Endothelial cell of umbilical vein (primary cell): Measurements from ENCODE around the gene ALOXE3. TPM values are rescaled to one million over a fixed set of nuclear protein-coding genes. Genes with fewer than 3 reads are reported as not detected.

Experiments used
- BruUV-seq: library from RNA; stranded (reverse); fragments of 400-500 nt; replicated peaks from 2 replicates; lab custom pipeline; 2021; lab: Mats Ljungman, UMichigan
- CTCF ChIA-PET: fragments of 300-600, 350-600 bp; sonication (Branson Sonifier 250); formaldehyde crosslinking; loops from one replicate; lab custom pipeline; 2021; ENCODE audit warnings: antibody characterized with exemption, inconsistent platforms; lab: Charles Lee
- POLR2A ChIA-PET: fragments of 300-600, 350-600 bp; sonication (Branson Sonifier 250); formaldehyde crosslinking; loops from one replicate; lab custom pipeline; 2021; ENCODE audit warnings: antibody characterized with exemption, inconsistent platforms; lab: Charles Lee
- DNase-seq: peaks from one replicate; pipeline ENCODE4 v3.0.0-alpha.2; 2011; ENCODE audit warnings: low read depth, low spot score
- FAIRE-seq: peaks from 2 replicates; lab custom pipeline; 2011; peaks lifted over from hg19 to GRCh38; lab: Jason Lieb, UNC
- H2AFZ ChIP-seq: 2 replicates; pipeline ENCODE4 v1.6.0; 2012; ENCODE audit warnings: low read depth, low read length, control low read depth, inconsistent platforms
- H3K27ac ChIP-seq: 2 replicates; pipeline ENCODE4 v1.5.1; 2011; ENCODE audit warnings: low read depth, mild to moderate bottlenecking, control low read depth, low read length, moderate library complexity; ENCODE audit not compliant: insufficient read depth
- H3K27me3 ChIP-seq, 2 experiments: 2 replicates each; pipeline versions ENCODE4 v1.6.0 to v1.6.1; 2011; ENCODE audit warnings: low read length in 2 of 2, mixed read lengths in 1 of 2; ENCODE audit not compliant: control insufficient read depth in 2 of 2, insufficient read depth in 2 of 2
- H3K36me3 ChIP-seq, 2 experiments: 2 replicates in 1 of 2; 3 replicates in 1 of 2; pipeline ENCODE4 v1.5.1; 2011; ENCODE audit warnings: low read length in 2 of 2, mild to moderate bottlenecking in 1 of 2, moderate library complexity in 1 of 2; ENCODE audit not compliant: control insufficient read depth in 2 of 2, insufficient read depth in 2 of 2; ENCODE audit errors: extremely low read depth in 1 of 2
- H3K4me1 ChIP-seq: 3 replicates; pipeline ENCODE4 v1.5.1; 2011; ENCODE audit warnings: mild to moderate bottlenecking, low read length; ENCODE audit not compliant: control insufficient read depth, insufficient read depth; ENCODE audit errors: extremely low read depth
- H3K4me2 ChIP-seq: 2 replicates; pipeline ENCODE4 v1.6.1; 2011; ENCODE audit warnings: low read length, control low read depth, mixed read lengths; ENCODE audit not compliant: insufficient read depth
- H3K4me3 ChIP-seq, 3 experiments: fragments of 200-600 bp in 1 of 3; sonication (generic), shearing (Covaris generic) in 1 of 3; replicated peaks in 1 of 3; 2 replicates each; pipeline ENCODE4 v1.5.1; 2011 to 2016; ENCODE audit warnings: control low read depth in 3 of 3, low read length in 3 of 3, mild to moderate bottlenecking in 2 of 3, inconsistent platforms in 1 of 3, low read depth in 1 of 3, moderate library complexity in 1 of 3; ENCODE audit not compliant: insufficient read depth in 1 of 3
- H3K79me2 ChIP-seq: 2 replicates; pipeline ENCODE4 v1.6.0; 2012; ENCODE audit warnings: low read length, inconsistent platforms; ENCODE audit not compliant: control insufficient read depth, insufficient read depth
- H3K9ac ChIP-seq: replicated peaks from 2 replicates; pipeline ENCODE3; 2011; ENCODE audit warnings: low read length, control low read depth; ENCODE audit not compliant: insufficient read depth; ENCODE audit errors: extremely low read depth
- H3K9me1 ChIP-seq: replicated peaks from 3 replicates; pipeline ENCODE4 v1.6.0; 2011; ENCODE audit warnings: mild to moderate bottlenecking, low read length; ENCODE audit not compliant: control insufficient read depth, insufficient read depth; ENCODE audit errors: extremely low read depth
- H3K9me3 ChIP-seq: replicated peaks from 2 replicates; pipeline ENCODE4 v1.5.1; 2012; ENCODE audit warnings: low read length, inconsistent platforms; ENCODE audit not compliant: control insufficient read depth, insufficient read depth
- H4K20me1 ChIP-seq: replicated peaks from 2 replicates; pipeline ENCODE3; 2011; ENCODE audit warnings: mild to moderate bottlenecking, low read length; ENCODE audit not compliant: control insufficient read depth, insufficient read depth; ENCODE audit errors: extremely low read depth
- CTCF ChIP-seq, 2 donors: IDR thresholded peaks; 1 replicate in 1 of 2; 2 replicates in 1 of 2; pipeline ENCODE4 v1.5.1; 2011; ENCODE audit warnings: low read length in 2 of 2, mild to moderate bottlenecking in 2 of 2, moderate library complexity in 2 of 2, control low read depth in 1 of 2, inconsistent platforms in 1 of 2, low read depth in 1 of 2; ENCODE audit not compliant: insufficient read depth in 1 of 2; ENCODE audit errors: extremely low read depth in 1 of 2
- EZH2 ChIP-seq: IDR thresholded peaks from 2 replicates; pipeline ENCODE4 v1.6.1; 2012; ENCODE audit warnings: borderline replicate concordance, low read depth, mild to moderate bottlenecking, moderate library complexity, low read length, inconsistent platforms; ENCODE audit not compliant: severe bottlenecking
- FOS ChIP-seq: IDR thresholded peaks from 2 replicates; pipeline ENCODE4 v1.6.1; 2011; ENCODE audit warnings: mild to moderate bottlenecking, low read length, moderate library complexity, borderline replicate concordance; ENCODE audit not compliant: insufficient read depth
- GATA2 ChIP-seq: IDR thresholded peaks from 2 replicates; pipeline ENCODE4 v1.7.0; 2011; ENCODE audit warnings: low read depth, mild to moderate bottlenecking, moderate library complexity, mixed read lengths, low read length; ENCODE audit not compliant: insufficient read length, insufficient read depth
- JUN ChIP-seq: IDR thresholded peaks from 2 replicates; pipeline ENCODE4 v1.6.1; 2011; ENCODE audit warnings: borderline replicate concordance, low read depth; ENCODE audit not compliant: insufficient read length, insufficient read depth
- MAX ChIP-seq: IDR thresholded peaks from 2 replicates; pipeline ENCODE4 v1.6.1; 2011; ENCODE audit not compliant: insufficient read depth, insufficient read length
- MYC ChIP-seq: IDR thresholded peaks from one replicate; pipeline ENCODE4 v1.6.1; 2011; ENCODE audit warnings: mild to moderate bottlenecking, low read depth, low read length
- POLR2A ChIP-seq: IDR thresholded peaks from 2 replicates; pipeline ENCODE4 v1.6.1; 2012; ENCODE audit warnings: low read depth, mild to moderate bottlenecking, control low read depth, low read length
- POLR2AphosphoS5 ChIP-seq: IDR thresholded peaks from 2 replicates; pipeline ENCODE4 v1.6.1; 2012; ENCODE audit warnings: low read depth, mild to moderate bottlenecking, control low read depth, low read length, moderate library complexity; ENCODE audit not compliant: insufficient read depth
- dilution Hi-C: fragments of 300-500 bp; cut with MboI; formaldehyde crosslinking; loops from one replicate; pipeline ENCODE4 v1.15.0; 2019; ENCODE audit warnings: low sequenced_read_pairs; ENCODE audit not compliant: extremely low pct_ligation_motif_present
- intact Hi-C: fragments of 100-400 bp; cut with micrococcal nuclease; formaldehyde crosslinking; loops from one replicate; pipeline ENCODE4 v1.10.0; 2022
- polyA plus RNA-seq, 4 experiments: library from polyadenylated mRNA; depleted of rRNA in 3 of 4; stranded (reverse) in 3 of 4; unstranded in 1 of 4; fragments of >200 nt; gene quantifications; 2 replicates each; pipeline versions ENCODE4 v1.2.1 to v1.2.3, GENCODE V29; 2011 to 2012; ENCODE audit warnings: missing spikeins in 1 of 4
- total RNA-seq: library from RNA; stranded (reverse); gene quantifications from 2 replicates; pipeline ENCODE4 v1.2.3, GENCODE V29; 2021

Gene ALOXE3
- total and polyA plus RNA-seq, 2 donors (not counting 3 experiments of a cell fraction or from before 2014, with no cell fraction given): 0.01 TPM; not detected in 1

DNA sequence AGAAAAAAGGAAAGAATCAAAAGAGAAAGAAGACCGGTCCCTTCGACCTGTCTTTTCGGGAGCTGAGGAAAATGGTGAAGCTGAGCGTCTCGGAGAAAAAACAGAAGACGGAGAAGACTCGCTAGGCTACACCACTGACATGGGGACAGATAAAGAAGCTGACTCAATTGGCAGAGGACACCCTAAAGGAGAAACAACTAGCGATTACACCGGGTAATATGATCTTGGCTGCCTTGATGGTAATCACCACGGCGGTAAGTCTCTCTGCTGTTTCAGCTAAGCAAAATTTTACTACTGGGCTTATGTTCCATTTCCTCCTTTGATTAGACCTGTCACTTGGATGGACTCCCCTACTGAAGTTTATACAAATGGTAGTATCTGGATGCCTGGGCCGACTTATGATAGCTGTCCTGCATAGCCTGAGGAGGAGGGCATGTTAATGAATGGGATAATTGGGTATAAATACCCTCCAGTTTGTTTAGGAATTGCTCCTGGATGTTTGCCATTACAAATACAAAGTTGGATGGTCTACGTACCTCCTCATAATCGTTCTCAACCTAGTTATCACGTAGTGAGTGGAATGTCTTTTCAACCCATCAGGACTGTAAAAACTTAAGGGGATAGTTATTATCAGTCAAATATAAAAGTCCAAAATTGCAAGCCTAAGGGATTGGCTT is 55.4 kb downstream of the ALOXE3 start:
- POLR2A ChIA-PET: no interaction called here
- H3K4me1 ChIP-seq: peaks cover 8% of the 10 kb centered on the region
- H3K9ac ChIP-seq: no peak overlapping the region
- H3K4me3 ChIP-seq: no peak overlapping the region
- H3K79me2 ChIP-seq: no peaks in the 10 kb centered on the region
- H3K9me1 ChIP-seq: no peaks in the 10 kb centered on the region
- H3K4me2 ChIP-seq: peak overlapping the region; percentile 30
- no peaks in the 10 kb centered on the region for H3K9me3 ChIP-seq
- H2AFZ ChIP-seq: no peak overlapping the region
- H3K27ac ChIP-seq: no peak overlapping the region
- no peaks in the 10 kb centered on the region for H3K36me3 ChIP-seq
- CTCF ChIA-PET: interaction anchor here (0.9 to 11.0 kb wide), 7 partner anchors 12 to 96 kb away, joined by 3 to 191 read pairs (median 47); partner anchors contain the start of gene ALOXE3
- H3K27me3 ChIP-seq: peaks cover 51 to 54% of the 10 kb centered on the region in 2 experiments
- no peak for TF ChIP-seq GATA2
- peak; percentile 81 for TF ChIP-seq EZH2
- BruUV-seq: no TSS peak
- intact Hi-C loops: no loop called here
- H4K20me1 ChIP-seq: no peaks in the 10 kb centered on the region
- peak; percentile 11 for DNase-seq
- no peak for FAIRE-seq
- dilution Hi-C loops: no loop called here

DNA sequence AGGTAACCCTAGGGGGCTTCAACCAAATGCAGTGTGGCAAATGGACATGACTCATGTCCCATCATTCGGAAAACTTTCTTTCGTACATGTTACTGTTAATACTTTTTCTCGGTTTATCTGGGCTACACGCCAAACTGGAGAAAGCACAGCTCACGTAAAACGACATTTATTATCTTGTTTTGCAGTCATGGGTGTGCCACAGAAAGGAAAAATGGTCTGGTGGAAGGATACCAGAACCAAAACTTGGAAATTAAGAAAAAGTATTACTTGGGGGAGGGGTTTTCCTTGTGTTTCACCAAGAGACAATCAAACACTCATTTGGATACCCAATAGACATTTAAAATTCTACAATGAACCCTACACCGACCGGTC is 55.9 kb downstream of the ALOXE3 start:
- Histone ChIP-seq H3K36me3 (no peaks in the 10 kb centered on the region), H4K20me1 (no peaks in the 10 kb centered on the region), H3K27me3 (peaks cover 51 to 54% of the 10 kb centered on the region in 2 experiments), H3K9me3 (no peaks in the 10 kb centered on the region), H2AFZ (no peak overlapping the region), H3K9me1 (no peaks in the 10 kb centered on the region), H3K27ac (no peak overlapping the region), H3K4me3 (no peak overlapping the region), H3K9ac (no peak overlapping the region), H3K79me2 (no peaks in the 10 kb centered on the region), H3K4me1 (peaks cover 8% of the 10 kb centered on the region), H3K4me2 (peak overlapping the region; percentile 30)
- peak; percentile 60 for DNase-seq
- BruUV-seq: no TSS peak
- CTCF ChIA-PET: interaction anchor here (0.7 to 11.0 kb wide), 11 partner anchors 8 to 683 kb away, joined by 3 to 191 read pairs (median 7); partner anchors contain the start of gene ALOXE3
- no peak for FAIRE-seq
- TF ChIP-seq CTCF (IDR thresholded peaks at IDR 0.05; ENCODE audit: extremely low read depth in 1 of 2, insufficient read depth in 1 of 2, low read depth in 1 of 2, low read length in 2 of 2) (no peak), MAX (no peak), JUN (no peak), MYC (no peak), EZH2 (no peak), POLR2AphosphoS5 (no peak), GATA2 (no peak), POLR2A (no peak), FOS (no peak)
- intact Hi-C loops (no loop called here), dilution Hi-C loops (no loop called here)
- POLR2A ChIA-PET: no interaction called here
